IPS DF 6.9 (cell line): ENCODE results near the gene TAS2R39.

ENCODE experiments used
- DNase-seq: peaks from one replicate; pipeline ENCODE4 v3.0.0-alpha.2; 2013; ENCODE audit warnings: low read depth, low spot score
- H3K27ac ChIP-seq: one replicate; pipeline ENCODE4 v1.5.1; 2013; ENCODE audit warnings: low read length, control low read depth
- H3K27me3 ChIP-seq: 2 replicates; pipeline ENCODE4 v1.6.1; 2013; ENCODE audit warnings: mild to moderate bottlenecking, low read length; ENCODE audit not compliant: control insufficient read depth, insufficient read depth
- H3K36me3 ChIP-seq: 2 replicates; pipeline ENCODE4 v1.6.1; 2013; ENCODE audit warnings: low read length; ENCODE audit not compliant: control insufficient read depth, insufficient read depth
- H3K4me1 ChIP-seq: 2 replicates; pipeline ENCODE4 v1.6.1; 2013; ENCODE audit warnings: low read length; ENCODE audit not compliant: control insufficient read depth, insufficient read depth
- H3K4me3 ChIP-seq: 2 replicates; pipeline ENCODE4 v1.5.1; 2013; ENCODE audit warnings: mild to moderate bottlenecking, low read length
- H3K9me3 ChIP-seq: 2 replicates; pipeline ENCODE4 v1.6.1; 2013; ENCODE audit warnings: low read length, inconsistent platforms; ENCODE audit not compliant: control insufficient read depth, insufficient read depth
- WGBS: extraction: QIAGEN DNeasy Blood & Tissue Kit; methylation state at CpG from one replicate; pipeline ENCODE4 v1.1.7; 2013; ENCODE audit warnings: mixed read lengths, missing lambda C conversion rate; ENCODE audit not compliant: insufficient read length, insufficient coverage; 5-methylcytosine and 5-hydroxymethylcytosine counted together

The TAS2R39 gene

DNA sequence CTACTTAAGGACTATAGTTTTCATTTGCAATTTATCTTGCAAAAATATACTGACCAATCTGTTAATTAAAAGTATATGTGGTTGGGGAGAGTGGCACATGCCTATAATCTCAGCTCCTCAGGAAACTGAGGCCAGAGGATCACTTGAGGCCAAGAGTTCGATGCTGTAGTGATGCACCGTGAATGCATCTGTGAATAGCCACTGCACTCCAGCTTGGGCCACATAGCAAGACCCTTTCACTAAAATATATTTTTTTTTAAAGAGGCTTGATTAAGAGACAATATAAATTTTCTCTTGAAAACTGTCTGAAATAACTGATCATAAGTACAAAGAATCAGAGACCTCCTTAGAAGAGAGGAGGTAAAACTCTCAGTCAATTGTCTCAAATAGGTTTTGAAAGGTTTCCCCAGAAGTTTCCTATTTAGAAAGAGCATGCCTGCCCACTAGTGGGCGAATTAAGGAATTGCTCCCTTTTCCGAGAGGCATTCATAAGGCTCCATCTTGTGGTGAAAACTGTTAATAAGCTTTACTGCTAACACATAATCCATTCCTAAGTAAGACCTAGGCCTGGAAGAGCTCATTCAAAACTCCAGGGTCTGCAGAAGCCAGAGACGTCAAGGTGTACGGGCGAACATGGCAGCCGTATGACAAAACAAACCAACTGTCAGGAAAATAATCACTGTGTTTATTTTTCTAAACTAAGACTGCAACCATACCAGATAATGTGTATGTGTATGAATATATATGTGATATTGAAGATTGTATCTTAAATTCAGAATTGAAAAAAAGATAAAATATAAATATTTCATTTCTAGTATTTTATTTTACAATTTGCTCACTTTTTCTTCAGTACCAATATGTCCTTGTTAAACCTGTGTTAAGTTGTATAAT lies 31.8 kb downstream of the TAS2R39 start:
- H3K27me3 ChIP-seq = no peaks in the 10 kb centered on the region
- no CpG with 5 or more reads among the region's 8 CpGs for WGBS
- DNase-seq = peak; percentile 75
- no peak overlapping the region for H3K27ac ChIP-seq
- no peaks in the 10 kb centered on the region for H3K36me3 ChIP-seq
- no peaks in the 10 kb centered on the region for H3K9me3 ChIP-seq
- H3K4me3 ChIP-seq = no peak overlapping the region
- H3K4me1 ChIP-seq = no peaks in the 10 kb centered on the region

DNA sequence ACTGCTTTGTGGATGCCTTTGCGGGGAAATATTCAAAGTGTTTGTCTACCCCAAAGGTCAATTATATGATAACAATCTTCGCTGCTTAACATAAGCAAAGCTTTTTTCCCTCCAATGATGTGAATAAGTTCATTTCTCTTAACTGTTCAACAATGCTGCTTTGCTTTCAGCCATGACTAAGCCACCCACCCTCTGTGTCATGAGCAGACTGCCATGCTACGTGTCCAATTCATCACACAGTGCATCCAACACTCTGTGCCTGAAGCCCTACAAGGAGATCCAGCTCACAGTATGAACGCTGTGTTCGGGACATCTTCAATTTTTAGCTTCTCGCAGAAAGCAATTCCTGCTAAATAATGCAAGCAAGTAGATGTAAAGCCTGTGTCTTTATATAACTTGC lies 32.9 kb downstream of the TAS2R39 start:
- H3K9me3 ChIP-seq = no peaks in the 10 kb centered on the region
- no peak overlapping the region for H3K27ac ChIP-seq
- no peaks in the 10 kb centered on the region for H3K36me3 ChIP-seq
- WGBS = no CpG with 5 or more reads among the region's 6 CpGs
- H3K4me1 ChIP-seq = no peaks in the 10 kb centered on the region
- H3K27me3 ChIP-seq = no peaks in the 10 kb centered on the region
- H3K4me3 ChIP-seq = no peak overlapping the region
- no peak for DNase-seq

- Histone ChIP-seq H3K36me3 (no peaks in the 10 kb centered on the region), H3K27me3 (no peaks in the 10 kb centered on the region), H3K27ac (no peak overlapping the region), H3K4me3 (no peak overlapping the region), H3K9me3 (no peaks in the 10 kb centered on the region), H3K4me1 (no peaks in the 10 kb centered on the region)
- DNase-seq = no peak
- no CpG with 5 or more reads among the region's 2 CpGs for WGBS
These were observed 33.5 kb downstream of the TAS2R39 start for GRCh38 chr7:143216686-143217085.

- Histone ChIP-seq H3K36me3 (no peaks in the 10 kb centered on the region), H3K4me3 (no peak overlapping the region), H3K4me1 (no peaks in the 10 kb centered on the region), H3K27me3 (no peaks in the 10 kb centered on the region), H3K9me3 (no peaks in the 10 kb centered on the region), H3K27ac (no peak overlapping the region)
- whole genome bisulfite sequencing = no CpG with 5 or more reads among the region's 2 CpGs
- no peak for DNase-seq
These were observed 34.6 kb downstream of the TAS2R39 start for GRCh38 chr7:143217806-143218205.

DNA sequence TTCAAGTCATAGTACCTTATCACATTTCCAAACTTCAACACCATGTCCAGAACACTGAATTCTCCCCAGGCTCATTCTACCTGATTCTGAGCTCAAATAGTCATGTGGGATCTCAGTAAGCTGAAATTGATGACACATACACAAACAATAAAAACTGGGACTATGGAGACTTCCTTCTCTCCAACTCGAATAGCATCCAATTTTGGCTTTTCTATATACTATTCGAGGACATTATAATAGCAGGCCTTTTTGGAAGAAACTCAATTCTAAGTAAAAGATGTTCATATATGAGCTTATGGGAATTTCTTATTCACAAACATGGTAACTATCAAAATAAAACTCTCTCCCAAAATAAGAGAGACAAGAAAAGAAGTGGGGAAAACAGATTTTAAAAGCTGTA lies 38.1 kb downstream of the TAS2R39 start:
- no peaks in the 10 kb centered on the region for H3K9me3 ChIP-seq
- WGBS = no CpG with 5 or more reads among the region's 2 CpGs
- H3K36me3 ChIP-seq = no peaks in the 10 kb centered on the region
- no peak overlapping the region for H3K4me3 ChIP-seq
- H3K27ac ChIP-seq = no peak overlapping the region
- no peaks in the 10 kb centered on the region for H3K27me3 ChIP-seq
- H3K4me1 ChIP-seq = no peaks in the 10 kb centered on the region
- no peak for DNase-seq

- no peaks in the 10 kb centered on the region for H3K4me1 ChIP-seq
- H3K4me3 ChIP-seq = no peak within 1 kb of the TSS
- no peak for DNase-seq
- no peak within 1 kb of the TSS for H3K27ac ChIP-seq
- no peaks in the 10 kb centered on the region for H3K36me3 ChIP-seq
- H3K9me3 ChIP-seq = no peaks in the 10 kb centered on the region
- WGBS = no CpG with 5 or more reads among the region's 3 CpGs
- no peaks in the 10 kb centered on the region for H3K27me3 ChIP-seq
These were observed 38.5 kb downstream of the TAS2R39 start, which contains the start of gene TAS2R40 for GRCh38 chr7:143221737-143222136. Gene TAS2R40, plus strand, starts transcription at chr7:143222037. Its CDS starts 42 bp downstream, at chr7:143222079.

DNA sequence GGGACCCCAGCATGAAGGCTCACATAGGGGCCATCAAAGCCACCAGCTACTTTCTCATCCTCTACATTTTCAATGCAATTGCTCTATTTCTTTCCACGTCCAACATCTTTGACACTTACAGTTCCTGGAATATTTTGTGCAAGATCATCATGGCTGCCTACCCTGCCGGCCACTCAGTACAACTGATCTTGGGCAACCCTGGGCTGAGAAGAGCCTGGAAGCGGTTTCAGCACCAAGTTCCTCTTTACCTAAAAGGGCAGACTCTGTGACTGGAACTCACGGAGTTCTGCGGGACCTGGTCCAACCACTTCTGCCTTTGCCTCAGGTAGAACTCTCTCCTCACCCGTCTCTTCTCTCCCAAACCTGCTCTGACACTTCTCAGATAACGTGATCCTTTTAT lies 39.6 kb downstream of the TAS2R39 start:
- no peak for DNase-seq
- Histone ChIP-seq H3K36me3 (no peaks in the 10 kb centered on the region), H3K9me3 (no peaks in the 10 kb centered on the region), H3K4me3 (no peak overlapping the region), H3K27ac (no peak overlapping the region), H3K4me1 (no peaks in the 10 kb centered on the region), H3K27me3 (no peaks in the 10 kb centered on the region)
- WGBS = no CpG with 5 or more reads among the region's 7 CpGs

DNA sequence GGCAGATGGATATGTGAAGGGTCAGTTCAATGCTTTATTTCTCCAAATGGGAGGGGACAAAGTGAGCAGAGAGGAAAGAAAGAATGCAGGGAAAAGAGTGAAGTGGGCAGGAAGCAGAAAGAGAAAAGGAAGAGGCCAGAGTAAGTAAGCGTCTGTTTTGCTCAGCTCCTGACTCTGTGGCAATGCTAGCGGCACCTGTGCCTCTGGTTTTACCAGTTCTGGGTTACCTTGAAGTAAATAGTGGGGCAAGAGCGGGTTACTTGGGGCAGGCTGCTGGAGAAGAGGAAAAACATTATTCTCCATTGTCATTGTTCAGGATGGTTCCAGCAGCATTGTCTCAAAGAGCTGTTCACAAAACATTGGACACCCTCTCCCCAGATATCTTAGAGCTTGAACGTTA lies 40.6 kb downstream of the TAS2R39 start:
- no peaks in the 10 kb centered on the region for H3K4me1 ChIP-seq
- no peak overlapping the region for H3K4me3 ChIP-seq
- DNase-seq = no peak
- H3K9me3 ChIP-seq = no peaks in the 10 kb centered on the region
- no peaks in the 10 kb centered on the region for H3K27me3 ChIP-seq
- WGBS = no CpG with 5 or more reads among the region's 4 CpGs
- no peak overlapping the region for H3K27ac ChIP-seq
- no peaks in the 10 kb centered on the region for H3K36me3 ChIP-seq

DNA sequence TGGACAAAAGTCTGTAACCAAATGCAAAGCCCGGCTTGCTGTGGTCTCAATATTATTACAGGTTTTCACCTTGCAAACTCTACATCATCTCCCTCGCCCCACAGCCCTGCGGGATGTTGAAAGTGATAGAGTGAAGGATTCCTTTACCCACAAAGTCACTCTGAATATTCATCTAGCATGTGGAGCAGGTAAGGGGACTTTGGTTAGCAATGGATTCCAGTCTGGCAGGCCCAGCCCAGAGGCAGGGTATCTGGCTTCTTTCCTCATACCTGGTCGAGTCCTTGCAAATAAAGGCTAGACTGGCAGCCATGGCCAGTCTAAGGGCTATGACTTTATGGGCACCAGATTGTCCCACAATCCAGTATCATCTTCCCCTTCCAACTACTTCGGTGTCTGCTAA lies 41.8 kb downstream of the TAS2R39 start:
- Histone ChIP-seq H3K9me3 (no peaks in the 10 kb centered on the region), H3K27me3 (no peaks in the 10 kb centered on the region), H3K4me3 (no peak overlapping the region), H3K4me1 (no peaks in the 10 kb centered on the region), H3K36me3 (no peaks in the 10 kb centered on the region), H3K27ac (no peak overlapping the region)
- no peak for DNase-seq
- no CpG with 5 or more reads among the region's 5 CpGs for WGBS

- H3K9me3 ChIP-seq = no peaks in the 10 kb centered on the region
- DNase-seq = no peak
- no peak overlapping the region for H3K4me3 ChIP-seq
- H3K4me1 ChIP-seq = no peaks in the 10 kb centered on the region
- H3K27me3 ChIP-seq = no peaks in the 10 kb centered on the region
- no peaks in the 10 kb centered on the region for H3K36me3 ChIP-seq
- WGBS = no CpG with 5 or more reads among the region's 1 CpG
- no peak overlapping the region for H3K27ac ChIP-seq
These were observed 44.6 kb downstream of the TAS2R39 start for GRCh38 chr7:143227806-143228205.
